ENCODE measurements around the gene GPX5.

DNA sequence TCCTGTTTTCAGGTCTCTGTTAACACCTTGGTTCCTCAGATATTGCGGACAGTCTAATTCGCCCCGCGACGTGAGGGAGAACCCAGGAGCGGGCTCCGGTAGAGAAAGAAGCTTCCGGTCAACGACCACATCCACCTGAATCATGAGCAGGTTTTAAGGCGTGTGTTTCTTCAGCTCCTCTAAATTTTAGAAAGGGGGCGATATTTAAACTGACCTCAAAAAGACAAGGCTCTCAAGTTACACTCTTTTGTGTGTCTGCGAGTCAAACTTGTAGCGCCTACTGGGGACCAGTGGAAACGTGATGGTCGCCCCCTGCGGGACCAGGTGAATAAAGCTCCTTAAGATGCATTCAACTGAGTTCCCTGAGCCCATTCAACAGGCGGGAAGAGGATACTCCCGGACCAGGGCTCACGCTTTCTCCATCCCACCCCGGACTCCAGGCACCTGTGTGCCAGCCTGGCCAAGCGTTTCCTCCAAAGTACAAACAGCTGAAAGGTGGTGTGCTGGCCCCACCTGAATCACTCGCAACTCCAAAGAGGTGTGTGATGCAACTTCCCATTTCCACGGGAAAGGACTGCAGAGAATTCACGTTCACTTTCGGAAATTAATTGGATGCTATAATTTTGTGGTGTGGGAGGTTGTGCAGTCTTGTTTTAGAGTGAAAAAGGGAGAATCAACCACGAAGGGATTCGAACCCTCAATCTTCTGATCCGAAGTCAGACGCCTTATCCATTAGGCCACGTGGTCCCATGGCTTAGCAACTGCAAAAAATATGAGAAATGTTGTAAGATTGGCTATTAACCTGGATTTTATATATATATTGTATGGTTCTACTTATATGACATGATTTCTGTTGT, 17.0 kb downstream of the GPX5 start:
- TF ChIP-seq CTCF (IDR thresholded peaks at IDR 0.05 in 4 of 5, conservative IDR thresholded peaks at IDR 0.05 in 1 of 5) (no peak), POLR2A (IDR thresholded peaks at IDR 0.05) (no peak)
